ENCODE data around the gene CELSR2.

CELSR2 gene

DNA sequence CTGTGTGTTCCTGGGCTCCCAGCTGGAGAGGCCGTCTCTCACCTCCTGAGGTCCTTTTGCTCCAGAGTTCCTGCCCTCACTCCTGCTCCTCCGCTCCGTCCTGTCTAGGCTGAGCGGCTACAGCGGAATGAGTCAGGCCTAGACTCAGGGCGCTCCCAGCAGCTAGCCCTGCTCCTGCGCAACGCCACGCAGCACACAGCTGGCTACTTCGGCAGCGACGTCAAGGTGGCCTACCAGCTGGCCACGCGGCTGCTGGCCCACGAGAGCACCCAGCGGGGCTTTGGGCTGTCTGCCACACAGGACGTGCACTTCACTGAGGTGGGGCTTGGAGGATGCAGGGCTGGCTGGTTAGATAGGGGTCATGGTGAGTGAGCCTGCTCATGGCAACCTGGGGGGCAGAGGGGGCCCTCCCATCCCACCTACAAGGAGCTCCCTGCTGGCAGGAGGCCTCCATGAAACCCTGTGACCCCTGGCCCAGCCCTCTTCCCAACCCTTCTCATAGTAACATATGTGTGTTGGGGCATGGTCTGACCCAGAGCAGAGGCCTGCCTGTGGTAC, 18.5 kb downstream of the CELSR2 start:
- Mint-ChIP-seq H3K36me3 (ENCODE audit: low read depth) (peaks cover 25% of the 10 kb centered on the region), H3K27ac (no peak overlapping the region), H3K4me1 (peaks cover 9% of the 10 kb centered on the region), H3K27me3 (ENCODE audit: low read depth) (peaks cover 4% of the 10 kb centered on the region), H3K9me3 (no peaks in the 10 kb centered on the region), H3K4me3 (no peak overlapping the region)
- TF ChIP-seq, protein P1, sequence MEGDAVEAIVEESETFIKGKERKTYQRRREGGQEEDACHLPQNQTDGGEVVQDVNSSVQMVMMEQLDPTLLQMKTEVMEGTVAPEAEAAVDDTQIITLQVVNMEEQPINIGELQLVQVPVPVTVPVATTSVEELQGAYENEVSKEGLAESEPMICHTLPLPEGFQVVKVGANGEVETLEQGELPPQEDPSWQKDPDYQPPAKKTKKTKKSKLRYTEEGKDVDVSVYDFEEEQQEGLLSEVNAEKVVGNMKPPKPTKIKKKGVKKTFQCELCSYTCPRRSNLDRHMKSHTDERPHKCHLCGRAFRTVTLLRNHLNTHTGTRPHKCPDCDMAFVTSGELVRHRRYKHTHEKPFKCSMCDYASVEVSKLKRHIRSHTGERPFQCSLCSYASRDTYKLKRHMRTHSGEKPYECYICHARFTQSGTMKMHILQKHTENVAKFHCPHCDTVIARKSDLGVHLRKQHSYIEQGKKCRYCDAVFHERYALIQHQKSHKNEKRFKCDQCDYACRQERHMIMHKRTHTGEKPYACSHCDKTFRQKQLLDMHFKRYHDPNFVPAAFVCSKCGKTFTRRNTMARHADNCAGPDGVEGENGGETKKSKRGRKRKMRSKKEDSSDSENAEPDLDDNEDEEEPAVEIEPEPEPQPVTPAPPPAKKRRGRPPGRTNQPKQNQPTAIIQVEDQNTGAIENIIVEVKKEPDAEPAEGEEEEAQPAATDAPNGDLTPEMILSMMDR (IDR thresholded peaks at IDR 0.05; ENCODE audit: unreplicated experiment in 3 of 3) = no peak

DNA sequence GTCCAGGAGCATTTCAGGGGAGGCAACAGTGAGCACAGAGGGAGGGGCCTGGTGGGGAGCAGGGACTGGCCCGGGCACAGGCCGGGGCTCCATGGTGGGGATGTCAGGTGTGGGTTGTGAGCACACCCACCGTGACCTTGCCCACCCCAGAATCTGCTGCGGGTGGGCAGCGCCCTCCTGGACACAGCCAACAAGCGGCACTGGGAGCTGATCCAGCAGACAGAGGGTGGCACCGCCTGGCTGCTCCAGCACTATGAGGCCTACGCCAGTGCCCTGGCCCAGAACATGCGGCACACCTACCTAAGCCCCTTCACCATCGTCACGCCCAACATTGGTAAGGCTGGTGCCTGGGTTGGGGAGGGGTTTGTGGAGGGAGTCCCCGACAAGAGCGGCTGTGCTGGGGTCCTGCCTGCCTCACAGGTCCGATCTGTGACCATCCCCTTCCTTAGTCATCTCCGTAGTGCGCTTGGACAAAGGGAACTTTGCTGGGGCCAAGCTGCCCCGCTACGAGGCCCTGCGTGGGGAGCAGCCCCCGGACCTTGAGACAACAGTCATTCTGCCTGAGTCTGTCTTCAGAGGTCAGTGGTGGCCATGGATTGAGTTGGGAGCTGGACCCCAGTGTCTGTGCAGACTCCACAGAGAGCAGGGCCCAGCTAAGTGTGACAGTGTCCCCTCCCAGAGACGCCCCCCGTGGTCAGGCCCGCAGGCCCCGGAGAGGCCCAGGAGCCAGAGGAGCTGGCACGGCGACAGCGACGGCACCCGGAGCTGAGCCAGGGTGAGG, 19.3 kb downstream of the CELSR2 start:
- H3K4me3 Mint-ChIP-seq = no peak overlapping the region
- peaks cover 9% of the 10 kb centered on the region for H3K4me1 Mint-ChIP-seq
- TF ChIP-seq, protein P1 (IDR thresholded peaks at IDR 0.05; ENCODE audit: unreplicated experiment in 3 of 3) = no peak

DNA sequence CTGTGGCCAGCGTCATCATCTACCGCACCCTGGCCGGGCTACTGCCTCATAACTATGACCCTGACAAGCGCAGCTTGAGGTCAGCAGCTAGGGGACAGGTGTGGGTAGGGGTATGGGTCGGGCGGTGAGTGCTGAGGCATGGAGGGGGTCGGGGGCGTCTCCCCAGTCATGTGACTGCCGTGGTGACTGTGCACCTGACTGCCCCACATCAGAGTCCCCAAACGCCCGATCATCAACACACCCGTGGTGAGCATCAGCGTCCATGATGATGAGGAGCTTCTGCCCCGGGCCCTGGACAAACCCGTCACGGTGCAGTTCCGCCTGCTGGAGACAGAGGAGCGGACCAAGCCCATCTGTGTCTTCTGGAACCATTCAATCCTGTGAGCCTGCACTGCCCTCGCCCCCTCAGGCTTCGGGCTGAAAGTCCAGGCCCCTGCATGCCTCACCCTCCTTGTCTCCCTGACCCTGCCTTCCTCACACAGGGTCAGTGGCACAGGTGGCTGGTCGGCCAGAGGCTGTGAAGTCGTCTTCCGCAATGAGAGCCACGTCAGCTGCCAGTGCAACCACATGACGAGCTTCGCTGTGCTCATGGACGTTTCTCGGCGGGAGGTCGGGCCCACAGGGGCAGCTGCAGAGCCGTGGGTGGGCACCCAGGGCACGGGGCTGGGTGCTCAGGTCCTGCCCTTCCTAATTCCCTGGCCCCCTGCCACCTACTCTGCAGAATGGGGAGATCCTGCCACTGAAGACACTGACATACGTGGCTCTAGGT, 20.1 kb downstream of the CELSR2 start:
- H3K4me3 Mint-ChIP-seq = no peak overlapping the region

More for the DNA sequence above, 19.3 kb downstream of the CELSR2 start:
- Mint-ChIP-seq H3K27me3 (ENCODE audit: low read depth) (peaks cover 4% of the 10 kb centered on the region), H3K36me3 (ENCODE audit: low read depth) (peaks cover 23% of the 10 kb centered on the region), H3K9me3 (no peaks in the 10 kb centered on the region), H3K27ac (no peak overlapping the region)

DNA sequence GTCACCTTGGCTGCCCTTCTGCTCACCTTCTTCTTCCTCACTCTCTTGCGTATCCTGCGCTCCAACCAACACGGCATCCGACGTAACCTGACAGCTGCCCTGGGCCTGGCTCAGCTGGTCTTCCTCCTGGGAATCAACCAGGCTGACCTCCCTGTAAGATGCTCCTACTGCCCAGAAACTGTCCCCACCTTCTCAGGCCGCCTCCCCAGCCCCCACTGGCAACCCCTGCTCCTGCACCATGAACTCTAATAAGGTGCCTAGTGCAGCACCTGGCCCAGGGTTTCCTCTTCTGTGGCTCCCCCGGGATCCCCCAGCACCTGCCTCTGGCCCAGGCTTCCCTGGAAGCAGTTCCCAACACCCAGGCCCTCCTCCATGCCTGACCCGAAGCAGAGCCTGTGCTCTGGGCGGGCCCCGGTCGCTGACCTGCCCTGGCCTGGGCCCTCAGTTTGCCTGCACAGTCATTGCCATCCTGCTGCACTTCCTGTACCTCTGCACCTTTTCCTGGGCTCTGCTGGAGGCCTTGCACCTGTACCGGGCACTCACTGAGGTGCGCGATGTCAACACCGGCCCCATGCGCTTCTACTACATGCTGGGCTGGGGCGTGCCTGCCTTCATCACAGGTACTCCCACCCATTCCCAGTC, 20.8 kb downstream of the CELSR2 start:
- Mint-ChIP-seq H3K4me1 (peaks cover 23% of the 10 kb centered on the region), H3K4me3 (no peak overlapping the region), H3K27ac (no peak overlapping the region), H3K36me3 (ENCODE audit: low read depth) (peaks cover 24% of the 10 kb centered on the region), H3K9me3 (no peaks in the 10 kb centered on the region), H3K27me3 (ENCODE audit: low read depth) (peaks cover 8% of the 10 kb centered on the region)
- TF ChIP-seq, protein P1 (IDR thresholded peaks at IDR 0.05; ENCODE audit: unreplicated experiment in 3 of 3) = no peak

More for the DNA sequence above, 20.1 kb downstream of the CELSR2 start:
- Mint-ChIP-seq H3K27ac (no peak overlapping the region), H3K9me3 (no peaks in the 10 kb centered on the region), H3K4me1 (peaks cover 17% of the 10 kb centered on the region), H3K27me3 (ENCODE audit: low read depth) (peaks cover 7% of the 10 kb centered on the region), H3K36me3 (ENCODE audit: low read depth) (peaks cover 24% of the 10 kb centered on the region)
- TF ChIP-seq, protein P1 (IDR thresholded peaks at IDR 0.05; ENCODE audit: unreplicated experiment in 3 of 3) = no peak

DNA sequence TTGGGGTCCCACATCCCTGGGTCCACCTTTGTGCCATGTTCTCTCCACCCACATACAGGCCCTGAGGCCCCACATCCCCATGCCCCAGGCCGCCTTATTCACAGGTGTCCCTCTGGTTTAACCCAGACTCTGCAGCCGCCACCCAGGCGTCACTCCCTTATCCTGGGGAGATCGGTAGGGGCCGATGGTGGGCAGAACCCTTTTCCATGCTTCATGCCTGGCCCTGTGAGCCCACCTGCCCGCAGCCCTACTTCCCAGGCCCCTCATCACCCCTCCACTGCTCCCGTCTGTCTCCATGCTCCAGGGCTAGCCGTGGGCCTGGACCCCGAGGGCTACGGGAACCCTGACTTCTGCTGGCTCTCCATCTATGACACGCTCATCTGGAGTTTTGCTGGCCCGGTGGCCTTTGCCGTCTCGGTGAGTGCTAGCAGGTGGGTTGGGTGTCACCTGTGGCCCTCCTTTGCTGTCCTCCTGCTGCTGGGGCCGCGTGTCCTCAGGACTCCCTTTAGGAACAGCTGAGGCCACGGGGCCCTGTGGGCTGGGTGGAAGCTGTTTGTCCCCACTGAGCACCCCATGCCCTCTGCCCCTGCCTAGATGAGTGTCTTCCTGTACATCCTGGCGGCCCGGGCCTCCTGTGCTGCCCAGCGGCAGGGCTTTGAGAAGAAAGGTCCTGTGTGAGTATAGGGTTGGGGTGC, 21.4 kb downstream of the CELSR2 start:
- Mint-ChIP-seq H3K27ac (no peak overlapping the region), H3K27me3 (ENCODE audit: low read depth) (peaks cover 13% of the 10 kb centered on the region), H3K36me3 (ENCODE audit: low read depth) (peaks cover 24% of the 10 kb centered on the region), H3K9me3 (no peaks in the 10 kb centered on the region), H3K4me1 (peaks cover 29% of the 10 kb centered on the region), H3K4me3 (no peak overlapping the region)
- TF ChIP-seq, protein P1 (IDR thresholded peaks at IDR 0.05; ENCODE audit: unreplicated experiment in 3 of 3) = no peak
